ENCODE results near the gene SVIP. TPM values are rescaled to one million over a fixed set of nuclear protein-coding genes. Genes with fewer than 3 reads are reported as not detected.

The SVIP gene
- polyA plus RNA-seq, 1 donor = 7.0 TPM

GRCh38 chr11:22792497-22792896, 37.1 kb downstream of the SVIP start:
- no peak for DNase-seq

- DNase-seq = peak; percentile 54
Observed at GRCh38 chr11:22787551-22788162, 41.9 kb downstream of the SVIP start.

GRCh38 chr11:22787055-22787454, 42.5 kb downstream of the SVIP start:
- no peak for DNase-seq

- DNase-seq = no peak
Observed at GRCh38 chr11:22786475-22786874, 43.1 kb downstream of the SVIP start.

- no peak for DNase-seq
Observed at GRCh38 chr11:22785251-22785650, 44.4 kb downstream of the SVIP start.

- no peak for DNase-seq
Observed at GRCh38 chr11:22780952-22781593, 48.5 kb downstream of the SVIP start.

GRCh38 chr11:22779850-22780249, 49.8 kb downstream of the SVIP start:
- no peak for DNase-seq

GRCh38 chr11:22778642-22779041, 51.0 kb downstream of the SVIP start:
- no peak for DNase-seq

- no peak for DNase-seq
Observed at GRCh38 chr11:22775248-22775647, 54.4 kb downstream of the SVIP start.

GRCh38 chr11:22774716-22775115, 54.9 kb downstream of the SVIP start:
- DNase-seq = no peak

GRCh38 chr11:22769081-22769480, 60.5 kb downstream of the SVIP start:
- DNase-seq = no peak

Other genes starting within 250 kb of the SVIP start
- 4.5 TPM for gene FANCF, start 204.0 kb downstream of the SVIP start, polyA plus RNA-seq (ENCODE audit: insufficient read length)
- 6.0 TPM for gene GAS2, start 163.2 kb downstream of the SVIP start, polyA plus RNA-seq (ENCODE audit: insufficient read length)
- not detected for gene CCDC179, start 30.7 kb upstream of the SVIP start, polyA plus RNA-seq (ENCODE audit: insufficient read length)

All from hindlimb muscle (tissue), 1 donor.